ENCODE measurements around the gene A1BG. TPM values are rescaled to one million over a fixed set of nuclear protein-coding genes. Genes with fewer than 3 reads are reported as not detected.
"Not testable (repeated sequence)": the region's sequence is repeated elsewhere in the genome, so short reads cannot be mapped to it uniquely, and the experiment has no call there.

The A1BG gene
- total RNA-seq, 1 experiment from 2014 or later = 38.4 TPM

GRCh38 chr19:58386576-58387337 lies 33.5 kb upstream of the A1BG start, which contains the start of gene RPS5:
Gene RPS5 (plus strand): TSS chr19:58387269. CDS start chr19:58388138, 869 bp downstream.
- DNase-seq (ENCODE audit: low read depth) = peak; percentile 99

GRCh38 chr19:58385891-58386575 lies 32.7 kb upstream of the A1BG start:
- no peak for DNase-seq (ENCODE audit: low read depth)

- no peak for DNase-seq (ENCODE audit: low read depth)
Observed at GRCh38 chr19:58385313-58385890, 32.1 kb upstream of the A1BG start.

- DNase-seq (ENCODE audit: low read depth) = no peak
Observed at GRCh38 chr19:58382997-58383603, 29.8 kb upstream of the A1BG start.

- no peak for DNase-seq (ENCODE audit: low read depth)
Observed at GRCh38 chr19:58381460-58382212, 28.3 kb upstream of the A1BG start.

GRCh38 chr19:58380662-58381459 lies 27.6 kb upstream of the A1BG start, which contains the start of gene ZNF837:
Gene ZNF837 (minus strand): TSS chr19:58381030. CDS start chr19:58369332, 11,698 bp downstream.
- peak; percentile 100 for DNase-seq (ENCODE audit: low read depth)

GRCh38 chr19:58380037-58380661 lies 26.9 kb upstream of the A1BG start:
- no peak for DNase-seq (ENCODE audit: low read depth)

- DNase-seq (ENCODE audit: low read depth) = no peak
Observed at GRCh38 chr19:58379246-58379645, 26.0 kb upstream of the A1BG start.

GRCh38 chr19:58376724-58377123 lies 23.4 kb upstream of the A1BG start:
- not testable (repeated sequence) for DNase-seq (ENCODE audit: low read depth)

GRCh38 chr19:58374200-58374599 lies 20.9 kb upstream of the A1BG start:
- DNase-seq (ENCODE audit: low read depth) = no peak

GRCh38 chr19:58372311-58373133 lies 19.2 kb upstream of the A1BG start:
- no peak for DNase-seq (ENCODE audit: low read depth)

GRCh38 chr19:58368561-58369360 lies 15.5 kb upstream of the A1BG start:
- DNase-seq (ENCODE audit: low read depth) = no peak

GRCh38 chr19:58367698-58368454 lies 14.6 kb upstream of the A1BG start:
- DNase-seq (ENCODE audit: low read depth) = no peak

GRCh38 chr19:58366585-58367430 lies 13.5 kb upstream of the A1BG start:
- no peak for DNase-seq (ENCODE audit: low read depth)

- no peak for DNase-seq (ENCODE audit: low read depth)
Observed at GRCh38 chr19:58364146-58364545, 10.9 kb upstream of the A1BG start.

- DNase-seq (ENCODE audit: low read depth) = peak; percentile 99
Observed at GRCh38 chr19:58362272-58362994, 9.1 kb upstream of the A1BG start, which contains the start of gene ZNF497. Gene ZNF497 (minus strand): TSS chr19:58362751. CDS start chr19:58357635, 5,116 bp downstream.
